Transverse colon (tissue), 4 donors: ENCODE measurements around the gene PRSS12. TPM values are rescaled to one million over a fixed set of nuclear protein-coding genes. Genes with fewer than 3 reads are reported as not detected.

Experiments used
- DNase-seq: peaks from one replicate; pipeline ENCODE4 v3.0.0-alpha.2; 2019
- H3K27ac ChIP-seq, 4 donors: fragments of 200-600 bp; sonication (generic); 2 replicates each; pipeline ENCODE4 v1.5.1; 2016 to 2018; ENCODE audit warnings: inconsistent platforms in 4 of 4
- H3K27me3 ChIP-seq: fragments of 200-600 bp; sonication (generic); 2 replicates; pipeline ENCODE4 v1.5.1; 2017; ENCODE audit warnings: inconsistent platforms
- H3K36me3 ChIP-seq, 4 donors: fragments of 200-600 bp; sonication (generic); 2 replicates each; pipeline ENCODE4 v1.5.1; 2017 to 2019; ENCODE audit warnings: inconsistent platforms in 4 of 4
- H3K4me1 ChIP-seq, 4 donors: fragments of 200-600 bp; sonication (generic); 2 replicates each; pipeline ENCODE4 v1.5.1; 2017 to 2020; ENCODE audit warnings: inconsistent platforms in 4 of 4
- H3K4me3 ChIP-seq, 4 donors: fragments of 200-600 bp; sonication (generic); 1 replicate in 1 of 4; 2 replicates in 3 of 4; pipeline versions ENCODE4 v1.5.1 to v1.6.1; 2017 to 2019; ENCODE audit warnings: inconsistent platforms in 4 of 4
- H3K9me3 ChIP-seq, 2 donors: fragments of 200-600 bp; sonication (generic); 2 replicates each; pipeline ENCODE4 v1.5.1; 2017 to 2019; ENCODE audit warnings: inconsistent platforms in 2 of 2
- EP300 ChIP-seq: sonication (generic); formaldehyde crosslinking; IDR thresholded peaks from one replicate; pipeline ENCODE4 v1.6.1; 2017; ENCODE audit warnings: antibody characterized with exemption, low read depth
- POLR2A ChIP-seq: fragments of 450-650 bp; IDR thresholded peaks from one replicate; pipeline ENCODE4 v1.6.1; 2016; ENCODE audit warnings: antibody characterized with exemption, mild to moderate bottlenecking, moderate library complexity
- POLR2AphosphoS5 ChIP-seq, 3 donors: sonication (generic); formaldehyde crosslinking; IDR thresholded peaks; one replicate each; pipeline ENCODE4 v1.6.1; 2016; ENCODE audit warnings: antibody characterized with exemption in 3 of 3
- WGBS, 2 donors: methylation state at CpG; one replicate each; pipeline ENCODE4 v1.1.5; 2018; ENCODE audit warnings: low coverage in 1 of 2; 5-methylcytosine and 5-hydroxymethylcytosine counted together
- in situ Hi-C, 4 donors: fragments of 200-750 bp; cut with MboI; loops; one replicate each; pipeline versions ENCODE4 v1.15.0 to v1.15.1; 2017; ENCODE audit warnings: low sequenced_read_pairs in 3 of 4, low pct_ligation_motif_present in 1 of 4, low pct_unique_long_range_greater_than_20kb in 1 of 4
- intact Hi-C: fragments of 100-400 bp; cut with DNase I; formaldehyde crosslinking; loops from one replicate; pipeline ENCODE4 v1.15.1; 2023; ENCODE audit warnings: low total_unique reads
- total RNA-seq, 4 donors: library from RNA; depleted of rRNA; stranded (reverse); fragments of >200 nt; gene quantifications; one replicate each; pipeline ENCODE4 v1.1.0, GENCODE V29; 2016
- TF ChIP-seq, protein P1 (sequence below), 5 experiments: fragments of 200-600 bp in 3 of 5; fragments of 450-650 bp in 2 of 5; sonication (generic) in 3 of 5; IDR thresholded peaks; 1 replicate in 2 of 5; 2 replicates in 3 of 5; pipeline ENCODE4 v1.5.1; 2016 to 2017; ENCODE audit warnings: antibody characterized with exemption in 5 of 5, inconsistent platforms in 3 of 5, mild to moderate bottlenecking in 2 of 5, moderate library complexity in 1 of 5

Gene PRSS12
- total RNA-seq, 4 donors from 2014 or later = 58.0 to 146 (median 84.3) TPM

- Histone ChIP-seq H3K36me3 (no peaks in the 10 kb centered on the region), H3K27ac (no peak overlapping the region), H3K9me3 (no peaks in the 10 kb centered on the region), H3K27me3 (peaks cover 32% of the 10 kb centered on the region), H3K4me3 (no peak overlapping the region), H3K4me1 (peaks cover 3 to 14% (median 5%) of the 10 kb centered on the region in 4 donors)
- intact Hi-C loops = no loop called here
- no peak for DNase-seq
- TF ChIP-seq POLR2A = no peak
- TF ChIP-seq EP300 = no peak
- TF ChIP-seq, protein P1, sequence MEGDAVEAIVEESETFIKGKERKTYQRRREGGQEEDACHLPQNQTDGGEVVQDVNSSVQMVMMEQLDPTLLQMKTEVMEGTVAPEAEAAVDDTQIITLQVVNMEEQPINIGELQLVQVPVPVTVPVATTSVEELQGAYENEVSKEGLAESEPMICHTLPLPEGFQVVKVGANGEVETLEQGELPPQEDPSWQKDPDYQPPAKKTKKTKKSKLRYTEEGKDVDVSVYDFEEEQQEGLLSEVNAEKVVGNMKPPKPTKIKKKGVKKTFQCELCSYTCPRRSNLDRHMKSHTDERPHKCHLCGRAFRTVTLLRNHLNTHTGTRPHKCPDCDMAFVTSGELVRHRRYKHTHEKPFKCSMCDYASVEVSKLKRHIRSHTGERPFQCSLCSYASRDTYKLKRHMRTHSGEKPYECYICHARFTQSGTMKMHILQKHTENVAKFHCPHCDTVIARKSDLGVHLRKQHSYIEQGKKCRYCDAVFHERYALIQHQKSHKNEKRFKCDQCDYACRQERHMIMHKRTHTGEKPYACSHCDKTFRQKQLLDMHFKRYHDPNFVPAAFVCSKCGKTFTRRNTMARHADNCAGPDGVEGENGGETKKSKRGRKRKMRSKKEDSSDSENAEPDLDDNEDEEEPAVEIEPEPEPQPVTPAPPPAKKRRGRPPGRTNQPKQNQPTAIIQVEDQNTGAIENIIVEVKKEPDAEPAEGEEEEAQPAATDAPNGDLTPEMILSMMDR (IDR thresholded peaks at IDR 0.05) = no peak
- no peak for TF ChIP-seq POLR2AphosphoS5 (IDR thresholded peaks at IDR 0.05)
- in situ Hi-C loops = no loop called here
- WGBS, 2 donors = 87% methylated on average over 1 of the region's 1 CpG; no CpG with 5 or more reads in 1 of the 2 donors
Measured at GRCh38 chr4:118356731-118357130, 3.9 kb upstream of the PRSS12 start.

GRCh38 chr4:118356111-118356510 lies 3.3 kb upstream of the PRSS12 start:
- WGBS, 2 donors = 93 to 98% methylated on average over 4 of the region's 4 CpGs
- intact Hi-C loops = no loop called here
- no peak for DNase-seq
- H3K27me3 ChIP-seq = peaks cover 37% of the 10 kb centered on the region
- no peak for TF ChIP-seq POLR2AphosphoS5 (IDR thresholded peaks at IDR 0.05)
- TF ChIP-seq, protein P1 (IDR thresholded peaks at IDR 0.05) = no peak
- TF ChIP-seq EP300 = no peak
- H3K36me3 ChIP-seq = no peaks in the 10 kb centered on the region
- H3K9me3 ChIP-seq = no peaks in the 10 kb centered on the region
- in situ Hi-C loops = no loop called here
- H3K27ac ChIP-seq = no peak overlapping the region
- peaks cover 3 to 20% (median 5%) of the 10 kb centered on the region in 4 donors for H3K4me1 ChIP-seq
- H3K4me3 ChIP-seq = no peak overlapping the region

GRCh38 chr4:118354913-118355312 lies 2.1 kb upstream of the PRSS12 start:
- no peaks in the 10 kb centered on the region for H3K9me3 ChIP-seq
- no peak for DNase-seq
- in situ Hi-C loops = no loop called here
- no peaks in the 10 kb centered on the region for H3K36me3 ChIP-seq
- H3K27ac ChIP-seq = no peak overlapping the region
- TF ChIP-seq POLR2A (no peak), POLR2AphosphoS5 (IDR thresholded peaks at IDR 0.05) (no peak), EP300 (no peak)
- TF ChIP-seq, protein P1 (IDR thresholded peaks at IDR 0.05) = no peak
- intact Hi-C loops = loop anchor here (5.0 kb wide), 1 partner anchor 73 kb away; no protein-coding TSS in a partner anchor
- peaks cover 37% of the 10 kb centered on the region for H3K27me3 ChIP-seq
- 72 to 81% methylated on average over 2 of the region's 2 CpGs for WGBS, 2 donors
- H3K4me1 ChIP-seq = peaks cover 3 to 23% (median 5%) of the 10 kb centered on the region in 4 donors
- no peak overlapping the region for H3K4me3 ChIP-seq

DNA sequence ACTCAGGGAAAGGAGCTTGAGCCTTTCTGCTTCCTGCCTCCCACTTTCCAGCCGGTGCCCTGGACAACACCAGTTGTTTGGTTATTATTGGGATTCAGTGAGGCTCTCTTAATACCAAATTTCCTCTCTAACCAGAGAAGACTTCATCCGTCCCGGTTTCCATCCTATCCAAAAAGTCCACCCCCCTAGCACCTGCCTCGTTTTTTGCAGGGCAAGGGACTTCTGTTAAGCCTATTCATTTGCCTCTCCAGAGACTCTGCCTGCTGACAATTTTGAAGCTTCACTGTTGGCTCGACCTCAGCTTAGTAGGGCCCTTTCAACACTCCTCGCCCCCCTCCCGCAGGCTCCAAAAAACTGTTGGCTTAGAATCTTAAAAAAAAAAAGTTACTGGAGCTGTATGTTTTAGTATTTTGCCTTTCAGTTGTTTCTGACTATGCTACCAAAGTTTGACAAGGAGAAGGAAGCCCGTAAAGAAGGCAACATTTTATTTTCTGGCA lies 779 bp upstream of the PRSS12 start:
- TF ChIP-seq EP300 = no peak

More for the DNA sequence above, 779 bp upstream of the PRSS12 start:
- H3K27me3 ChIP-seq = peaks cover 37% of the 10 kb centered on the region
- peak overlapping the region in 1 of 4 donors; percentile 84 for H3K27ac ChIP-seq
- peaks cover 3 to 30% (median 5%) of the 10 kb centered on the region in 4 donors for H3K4me1 ChIP-seq
- no peak for DNase-seq
- H3K36me3 ChIP-seq = no peaks in the 10 kb centered on the region
- 45 to 52% methylated on average over 7 to 8 of the region's 8 CpGs for WGBS, 2 donors
- no peaks in the 10 kb centered on the region for H3K9me3 ChIP-seq
- in situ Hi-C loops (no loop called here), intact Hi-C loops (loop anchor here (5.0 kb wide), 1 partner anchor 71 kb away; no protein-coding TSS in a partner anchor)
- H3K4me3 ChIP-seq = peak overlapping the region in 2 of 4 donors; percentile 49 to 68
